ENCODE measurements around the gene FCER2. TPM values are rescaled to one million over a fixed set of nuclear protein-coding genes. Genes with fewer than 3 reads are reported as not detected.

Gene FCER2
- total and polyA plus RNA-seq, 2 of the 13 experiments (the other 11 are each of a cell fraction or from before 2014, with no cell fraction given) = not detected

DNA sequence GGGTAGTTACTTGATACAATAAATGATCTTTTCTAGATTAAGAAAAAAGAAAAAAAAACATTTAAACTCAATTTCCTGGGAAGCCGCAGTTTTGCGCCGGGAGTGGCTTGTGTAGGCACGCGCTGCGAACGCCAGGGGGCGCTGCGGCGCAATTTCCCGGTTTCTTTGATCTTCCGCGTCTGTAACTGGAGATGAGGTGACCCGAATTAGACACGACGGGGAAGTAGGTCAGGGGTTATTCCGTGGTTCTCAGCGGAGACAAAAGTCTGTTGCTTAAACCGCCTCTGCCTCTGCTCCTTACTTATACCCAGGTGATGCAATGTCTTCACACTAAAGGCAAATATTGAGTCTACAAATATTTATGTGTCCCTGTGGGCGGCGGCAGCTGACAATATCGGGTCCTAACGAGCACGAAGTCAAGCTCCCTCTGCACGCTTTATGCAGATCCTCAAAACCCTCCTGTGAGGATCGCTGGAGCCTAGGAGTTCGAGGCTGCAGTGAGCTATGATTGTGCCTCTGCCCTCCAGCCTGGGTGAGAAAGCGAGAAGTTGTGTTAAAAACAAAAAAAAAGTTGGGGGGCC is 49.8 kb downstream of the FCER2 start (continued):
- TF ChIP-seq, protein P1, sequence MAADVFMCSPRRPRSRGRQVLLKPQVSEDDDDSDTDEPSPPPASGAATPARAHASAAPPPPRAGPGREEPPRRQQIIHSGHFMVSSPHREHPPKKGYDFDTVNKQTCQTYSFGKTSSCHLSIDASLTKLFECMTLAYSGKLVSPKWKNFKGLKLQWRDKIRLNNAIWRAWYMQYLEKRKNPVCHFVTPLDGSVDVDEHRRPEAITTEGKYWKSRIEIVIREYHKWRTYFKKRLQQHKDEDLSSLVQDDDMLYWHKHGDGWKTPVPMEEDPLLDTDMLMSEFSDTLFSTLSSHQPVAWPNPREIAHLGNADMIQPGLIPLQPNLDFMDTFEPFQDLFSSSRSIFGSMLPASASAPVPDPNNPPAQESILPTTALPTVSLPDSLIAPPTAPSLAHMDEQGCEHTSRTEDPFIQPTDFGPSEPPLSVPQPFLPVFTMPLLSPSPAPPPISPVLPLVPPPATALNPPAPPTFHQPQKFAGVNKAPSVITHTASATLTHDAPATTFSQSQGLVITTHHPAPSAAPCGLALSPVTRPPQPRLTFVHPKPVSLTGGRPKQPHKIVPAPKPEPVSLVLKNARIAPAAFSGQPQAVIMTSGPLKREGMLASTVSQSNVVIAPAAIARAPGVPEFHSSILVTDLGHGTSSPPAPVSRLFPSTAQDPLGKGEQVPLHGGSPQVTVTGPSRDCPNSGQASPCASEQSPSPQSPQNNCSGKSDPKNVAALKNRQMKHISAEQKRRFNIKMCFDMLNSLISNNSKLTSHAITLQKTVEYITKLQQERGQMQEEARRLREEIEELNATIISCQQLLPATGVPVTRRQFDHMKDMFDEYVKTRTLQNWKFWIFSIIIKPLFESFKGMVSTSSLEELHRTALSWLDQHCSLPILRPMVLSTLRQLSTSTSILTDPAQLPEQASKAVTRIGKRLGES (CRISPR knock-in tag; IDR thresholded peaks at IDR 0.05; ENCODE audit: borderline replicate concordance) = no peak
- no peak for TF ChIP-seq HOXA9 (CRISPR knock-in tag; IDR thresholded peaks at IDR 0.05; ENCODE audit: borderline replicate concordance)
- TF ChIP-seq ZNF230 (CRISPR knock-in tag; IDR thresholded peaks at IDR 0.05) = peak; percentile 48; the same call in 1 of the 2 replicates
- no peak for TF ChIP-seq ZNF543 (CRISPR knock-in tag; IDR thresholded peaks at IDR 0.05)
- TF ChIP-seq, protein P2, sequence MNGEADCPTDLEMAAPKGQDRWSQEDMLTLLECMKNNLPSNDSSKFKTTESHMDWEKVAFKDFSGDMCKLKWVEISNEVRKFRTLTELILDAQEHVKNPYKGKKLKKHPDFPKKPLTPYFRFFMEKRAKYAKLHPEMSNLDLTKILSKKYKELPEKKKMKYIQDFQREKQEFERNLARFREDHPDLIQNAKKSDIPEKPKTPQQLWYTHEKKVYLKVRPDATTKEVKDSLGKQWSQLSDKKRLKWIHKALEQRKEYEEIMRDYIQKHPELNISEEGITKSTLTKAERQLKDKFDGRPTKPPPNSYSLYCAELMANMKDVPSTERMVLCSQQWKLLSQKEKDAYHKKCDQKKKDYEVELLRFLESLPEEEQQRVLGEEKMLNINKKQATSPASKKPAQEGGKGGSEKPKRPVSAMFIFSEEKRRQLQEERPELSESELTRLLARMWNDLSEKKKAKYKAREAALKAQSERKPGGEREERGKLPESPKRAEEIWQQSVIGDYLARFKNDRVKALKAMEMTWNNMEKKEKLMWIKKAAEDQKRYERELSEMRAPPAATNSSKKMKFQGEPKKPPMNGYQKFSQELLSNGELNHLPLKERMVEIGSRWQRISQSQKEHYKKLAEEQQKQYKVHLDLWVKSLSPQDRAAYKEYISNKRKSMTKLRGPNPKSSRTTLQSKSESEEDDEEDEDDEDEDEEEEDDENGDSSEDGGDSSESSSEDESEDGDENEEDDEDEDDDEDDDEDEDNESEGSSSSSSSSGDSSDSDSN (CRISPR knock-in tag; IDR thresholded peaks at IDR 0.05) = peak; percentile 42; the same call in 1 of the 2 replicates
- TF ChIP-seq ZNF451 (CRISPR knock-in tag; IDR thresholded peaks at IDR 0.05) = no peak
- no peak for TF ChIP-seq GABPA (IDR thresholded peaks at IDR 0.05; ENCODE audit: low read depth, low read length)
- TF ChIP-seq GABPA (CRISPR knock-in tag; IDR thresholded peaks at IDR 0.05; ENCODE audit: low read depth) = peak; percentile 24; the same call in 1 of the 2 replicates
- TF ChIP-seq SKI (IDR thresholded peaks at IDR 0.05; ENCODE audit: partially characterized antibody) = peak; percentile 98
- TF ChIP-seq, protein P3, sequence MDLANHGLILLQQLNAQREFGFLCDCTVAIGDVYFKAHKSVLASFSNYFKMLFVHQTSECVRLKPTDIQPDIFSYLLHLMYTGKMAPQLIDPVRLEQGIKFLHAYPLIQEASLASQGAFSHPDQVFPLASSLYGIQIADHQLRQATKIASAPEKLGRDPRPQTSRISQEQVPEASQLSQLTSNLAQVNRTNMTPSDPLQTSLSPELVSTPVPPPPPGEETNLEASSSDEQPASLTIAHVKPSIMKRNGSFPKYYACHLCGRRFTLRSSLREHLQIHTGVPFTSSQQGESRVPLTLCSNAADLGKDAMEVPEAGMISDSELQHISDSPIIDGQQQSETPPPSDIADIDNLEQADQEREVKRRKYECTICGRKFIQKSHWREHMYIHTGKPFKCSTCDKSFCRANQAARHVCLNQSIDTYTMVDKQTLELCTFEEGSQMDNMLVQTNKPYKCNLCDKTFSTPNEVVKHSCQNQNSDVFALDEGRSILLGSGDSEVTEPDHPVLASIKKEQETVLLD (CRISPR knock-in tag; IDR thresholded peaks at IDR 0.05; ENCODE audit: low read depth) = no peak
- peak; percentile 96 for TF ChIP-seq HMG20A (CRISPR knock-in tag; IDR thresholded peaks at IDR 0.05; ENCODE audit: borderline replicate concordance)
- peak; percentile 97 for TF ChIP-seq TBL1XR1 (IDR thresholded peaks at IDR 0.05; ENCODE audit: borderline replicate concordance, low read length, partially characterized antibody)
- TF ChIP-seq ZMYM4 (CRISPR knock-in tag; IDR thresholded peaks at IDR 0.05) = peak; percentile 67
- no peak for TF ChIP-seq NR1H2 (CRISPR knock-in tag; IDR thresholded peaks at IDR 0.05; ENCODE audit: borderline replicate concordance, low read depth)
- peak; percentile 72; the same call in 1 of the 2 replicates for TF ChIP-seq ZBTB7B (CRISPR knock-in tag; IDR thresholded peaks at IDR 0.05)
- peak; percentile 73; the same call in 1 of the 2 replicates for TF ChIP-seq FOXJ3 (CRISPR knock-in tag; IDR thresholded peaks at IDR 0.05; ENCODE audit: borderline replicate concordance)
- TF ChIP-seq, protein P4, sequence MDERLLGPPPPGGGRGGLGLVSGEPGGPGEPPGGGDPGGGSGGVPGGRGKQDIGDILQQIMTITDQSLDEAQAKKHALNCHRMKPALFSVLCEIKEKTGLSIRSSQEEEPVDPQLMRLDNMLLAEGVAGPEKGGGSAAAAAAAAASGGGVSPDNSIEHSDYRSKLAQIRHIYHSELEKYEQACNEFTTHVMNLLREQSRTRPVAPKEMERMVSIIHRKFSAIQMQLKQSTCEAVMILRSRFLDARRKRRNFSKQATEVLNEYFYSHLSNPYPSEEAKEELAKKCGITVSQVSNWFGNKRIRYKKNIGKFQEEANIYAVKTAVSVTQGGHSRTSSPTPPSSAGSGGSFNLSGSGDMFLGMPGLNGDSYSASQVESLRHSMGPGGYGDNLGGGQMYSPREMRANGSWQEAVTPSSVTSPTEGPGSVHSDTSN (CRISPR knock-in tag; IDR thresholded peaks at IDR 0.05) = no peak
- TF ChIP-seq ZNF782 (CRISPR knock-in tag; IDR thresholded peaks at IDR 0.05; ENCODE audit: borderline replicate concordance) = peak; percentile 21; the same call in 1 of the 2 replicates
